HG03139 (cell line): Measurements from ENCODE around the gene TMEM223.
A peak's percentile ranks its signal among the peaks of the same experiment; 100 is the strongest.
"Not testable (repeated sequence)": the region's sequence is repeated elsewhere in the genome, so short reads cannot be mapped to it uniquely, and the experiment has no call there.

ENCODE experiments used
- ATAC-seq: cut with Tn5 transposase; IDR thresholded peaks from one replicate; pipeline ENCODE4 v1.9.1; 2021; ENCODE audit not compliant: unreplicated experiment

The TMEM223 gene

DNA sequence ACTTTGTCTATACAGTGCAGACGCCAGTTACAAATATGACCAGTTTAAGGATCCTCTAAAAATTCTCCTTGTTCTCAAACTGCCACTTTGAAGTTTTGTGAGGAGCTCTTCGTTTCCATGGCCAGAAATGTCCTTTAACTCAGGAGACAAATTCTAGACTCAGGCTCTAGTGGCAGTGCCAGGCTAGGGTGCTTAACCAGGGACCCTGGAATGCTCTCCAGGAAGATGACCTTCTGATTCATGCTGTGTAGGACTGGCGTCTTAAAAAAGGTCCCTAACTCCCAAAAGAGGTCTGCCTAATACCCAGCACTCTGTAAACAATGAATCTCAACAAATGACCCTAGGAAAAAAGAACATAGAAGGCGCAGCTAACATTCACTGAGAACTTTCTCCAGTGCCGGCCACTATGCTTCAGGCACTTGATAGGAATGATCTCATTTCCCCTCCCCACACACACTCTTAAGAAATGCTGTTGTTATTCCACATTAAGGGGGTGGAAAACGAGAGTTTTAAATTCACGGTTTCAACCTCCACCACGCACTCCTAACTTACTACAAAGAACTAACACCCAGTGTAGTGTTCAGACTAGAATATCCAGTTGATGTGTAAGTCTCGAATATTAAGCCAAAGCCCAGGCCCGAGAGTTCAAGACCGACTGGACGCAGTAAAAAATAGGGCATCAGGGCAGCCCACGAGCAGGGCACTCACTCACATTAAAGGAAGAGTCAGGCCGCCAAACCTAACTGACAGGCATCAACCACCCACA lies 12.7 kb upstream of the TMEM223 start:
- ATAC-seq: peak; percentile 10

DNA sequence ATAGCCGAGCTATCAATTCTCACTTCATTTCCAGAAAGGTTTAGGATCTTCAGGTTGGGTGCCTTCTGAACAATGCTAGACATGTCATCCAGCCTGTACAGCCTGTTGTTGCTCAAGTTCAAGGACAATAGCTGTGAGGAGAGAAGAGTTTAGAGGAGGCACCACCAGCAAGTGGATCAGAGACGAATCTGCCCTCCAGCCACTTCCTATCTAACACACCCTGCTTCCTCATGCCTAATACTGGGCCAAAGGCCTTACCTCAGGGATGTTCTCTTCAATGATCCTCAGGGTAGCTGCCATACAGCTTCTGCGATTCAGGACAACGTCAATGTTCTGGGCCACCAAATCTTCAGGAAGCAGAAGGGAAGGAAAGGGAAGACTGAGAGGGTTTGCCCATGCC lies 9.3 kb upstream of the TMEM223 start:
- ATAC-seq: no peak

GRCh38 chr11:62799486-62799885 lies 7.7 kb upstream of the TMEM223 start:
- ATAC-seq: no peak

GRCh38 chr11:62796281-62796680 lies 4.5 kb upstream of the TMEM223 start:
- ATAC-seq: no peak

DNA sequence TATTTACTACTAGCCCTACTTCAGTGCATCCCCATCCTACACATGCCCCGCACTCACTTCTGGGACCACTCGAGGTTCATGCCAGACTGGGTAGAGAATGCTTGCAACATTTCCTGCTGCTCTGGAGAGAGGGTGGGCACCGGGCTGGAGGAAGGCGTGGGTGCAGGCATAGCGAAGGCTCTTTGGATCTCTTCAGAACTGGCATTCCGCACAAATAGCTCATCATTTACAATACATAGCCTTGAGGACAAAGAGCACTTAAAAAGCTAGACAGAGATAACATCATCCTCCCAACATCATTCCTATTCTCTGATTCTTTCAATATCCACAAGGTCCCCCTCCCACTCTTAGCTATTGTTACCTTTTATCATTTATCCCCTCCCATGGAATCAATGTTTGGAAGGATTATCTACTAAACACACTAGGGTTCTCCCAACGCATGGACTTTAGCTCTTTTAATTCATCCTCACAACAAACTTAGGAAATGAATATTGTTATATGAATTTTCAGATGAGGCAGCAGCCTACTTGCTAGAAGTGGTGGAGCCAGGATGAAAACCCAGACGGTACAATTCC lies 2.5 kb upstream of the TMEM223 start:
- no peak for ATAC-seq

- no peak for ATAC-seq
Measured at GRCh38 chr11:62792202-62792575, 383 bp upstream of the TMEM223 start.

- ATAC-seq: no peak
Measured at GRCh38 chr11:62789576-62789975, 2.2 kb downstream of the TMEM223 start.

- ATAC-seq: no peak
Measured at GRCh38 chr11:62788991-62789390, 2.8 kb downstream of the TMEM223 start.

DNA sequence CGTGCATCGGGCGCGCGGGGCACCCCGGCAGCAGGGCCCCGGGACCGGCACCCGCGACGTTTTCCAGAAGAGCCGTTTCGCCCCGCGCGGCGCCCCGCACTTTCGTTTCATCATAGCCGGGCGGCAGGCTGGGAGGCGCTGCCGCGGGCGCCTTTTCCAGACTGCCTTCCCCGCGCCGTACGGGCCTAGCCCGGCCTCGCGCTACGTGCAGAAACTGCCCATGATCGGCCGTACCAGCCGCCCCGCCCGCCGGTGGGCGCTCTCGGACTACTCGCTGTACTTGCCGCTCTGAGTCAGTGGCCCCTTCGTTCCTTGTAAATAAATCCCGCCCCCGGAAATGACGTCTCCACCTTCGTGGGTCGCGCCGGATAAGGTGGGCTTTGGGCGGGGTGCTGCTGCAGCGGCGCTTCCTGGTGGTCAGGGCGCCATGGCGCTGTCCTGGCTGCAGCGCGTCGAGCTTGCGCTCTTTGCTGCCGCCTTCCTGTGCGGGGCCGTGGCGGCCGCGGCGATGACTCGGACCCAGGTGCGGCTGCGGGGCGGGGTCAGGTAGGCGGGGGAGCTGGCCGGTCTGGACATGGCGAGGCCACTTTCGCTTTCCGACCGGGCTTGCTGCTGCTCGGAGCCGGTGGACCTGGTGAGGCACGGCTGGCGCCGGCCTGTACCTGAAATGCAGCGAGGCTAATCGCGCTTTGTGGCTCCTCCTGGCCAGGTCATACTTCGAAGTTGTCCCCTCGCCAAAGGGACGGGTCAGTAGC lies 4.6 kb downstream of the TMEM223 start, which contains the start of gene TMEM179B:
Gene TMEM179B, plus strand, starts transcription at position 398 of the 755 bp plus-strand sequence. Its CDS starts 30 bp downstream, at position 428.
- ATAC-seq: peak; percentile 64

DNA sequence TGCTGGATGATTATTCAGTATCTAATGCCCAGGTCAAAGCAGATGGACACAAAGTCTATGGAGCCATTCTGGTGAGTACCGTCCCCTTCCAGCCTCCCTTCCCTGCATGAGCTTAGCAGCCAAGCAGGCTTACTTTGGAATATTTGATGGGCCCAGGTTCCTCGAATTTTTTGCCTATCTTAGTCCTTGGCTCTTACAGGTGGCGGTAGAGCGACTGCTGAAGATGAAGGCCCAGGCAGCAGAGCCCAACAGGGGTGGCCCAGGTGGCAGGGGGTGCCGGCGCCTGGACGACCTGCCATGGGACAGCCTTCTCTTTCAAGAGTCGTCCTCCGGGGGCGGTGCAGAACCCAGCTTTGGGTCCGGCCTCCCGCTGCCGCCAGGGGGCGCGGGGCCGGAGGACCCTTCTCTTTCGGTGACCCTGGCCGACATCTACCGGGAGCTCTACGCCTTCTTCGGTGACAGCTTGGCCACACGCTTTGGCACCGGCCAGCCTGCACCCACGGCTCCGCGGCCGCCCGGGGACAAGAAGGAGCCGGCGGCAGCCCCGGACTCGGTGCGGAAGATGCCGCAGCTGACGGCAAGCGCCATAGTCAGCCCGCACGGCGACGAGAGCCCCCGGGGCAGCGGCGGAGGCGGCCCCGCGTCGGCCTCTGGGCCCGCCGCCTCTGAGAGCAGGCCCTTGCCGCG lies 5.3 kb downstream of the TMEM223 start:
- peak; percentile 46 for ATAC-seq

DNA sequence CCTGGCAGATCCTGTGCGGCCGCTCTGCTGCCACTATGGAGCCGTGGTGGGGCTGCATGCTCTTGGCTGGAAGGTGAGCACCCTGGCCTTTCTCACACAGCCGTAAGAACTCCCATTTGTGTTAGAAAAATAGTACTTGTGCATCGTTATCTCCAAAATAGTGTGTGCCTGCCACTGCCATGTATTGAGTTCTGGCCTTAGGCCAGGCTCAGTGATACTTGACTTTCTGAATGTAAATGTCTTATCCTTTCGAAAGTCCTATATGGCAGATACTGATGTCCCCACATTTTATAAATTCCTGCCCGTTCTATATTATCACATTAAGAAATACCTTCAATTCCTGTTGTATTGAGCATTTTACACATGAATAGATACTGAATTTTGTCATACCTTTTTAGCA lies 9.1 kb downstream of the TMEM223 start:
- no peak for ATAC-seq

DNA sequence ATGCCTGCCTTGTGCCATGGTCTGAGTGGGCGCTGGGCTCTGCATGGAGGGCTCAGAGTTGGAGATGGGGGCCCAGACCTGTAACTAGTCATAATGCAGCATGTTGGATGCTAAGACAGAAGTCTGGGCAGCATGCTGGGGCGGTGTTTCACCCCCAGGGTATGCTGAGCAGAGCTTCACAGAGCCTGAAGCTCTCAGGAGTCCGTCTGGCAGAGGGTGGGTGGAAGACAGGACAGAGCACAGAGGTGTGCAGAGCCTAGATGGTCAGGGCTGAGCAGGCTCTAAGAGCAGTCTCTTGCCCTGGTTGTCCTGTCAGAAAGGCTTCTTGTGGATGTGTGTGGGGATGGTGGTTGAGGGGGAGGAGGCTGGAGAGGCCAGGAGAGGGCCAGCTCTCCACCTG lies 13.4 kb downstream of the TMEM223 start:
- no peak for ATAC-seq

DNA sequence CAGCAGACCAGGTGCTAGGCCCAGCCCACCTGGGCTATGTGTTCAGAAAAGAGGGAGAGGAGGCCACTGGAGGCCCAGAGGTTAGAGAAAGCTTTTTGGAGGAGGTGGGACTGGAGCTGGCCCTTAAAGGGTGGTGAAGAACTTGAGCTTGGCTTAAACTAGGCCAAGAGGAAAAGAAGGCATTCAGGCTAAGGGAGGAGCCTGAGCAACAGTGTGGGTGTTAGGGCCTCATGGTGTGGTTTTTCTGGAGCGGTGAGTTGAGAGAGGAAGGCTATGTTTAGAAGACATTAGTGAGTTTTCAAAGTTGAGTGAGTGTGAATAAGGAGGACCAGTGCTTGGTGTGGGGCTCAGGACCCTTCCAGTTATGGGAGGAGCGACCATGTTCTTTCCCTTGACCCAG lies 14.4 kb downstream of the TMEM223 start:
- no peak for ATAC-seq

- no peak for ATAC-seq
Measured at GRCh38 chr11:62775646-62776045, 16.2 kb downstream of the TMEM223 start.

GRCh38 chr11:62774407-62774806 lies 17.4 kb downstream of the TMEM223 start:
- ATAC-seq: no peak

DNA sequence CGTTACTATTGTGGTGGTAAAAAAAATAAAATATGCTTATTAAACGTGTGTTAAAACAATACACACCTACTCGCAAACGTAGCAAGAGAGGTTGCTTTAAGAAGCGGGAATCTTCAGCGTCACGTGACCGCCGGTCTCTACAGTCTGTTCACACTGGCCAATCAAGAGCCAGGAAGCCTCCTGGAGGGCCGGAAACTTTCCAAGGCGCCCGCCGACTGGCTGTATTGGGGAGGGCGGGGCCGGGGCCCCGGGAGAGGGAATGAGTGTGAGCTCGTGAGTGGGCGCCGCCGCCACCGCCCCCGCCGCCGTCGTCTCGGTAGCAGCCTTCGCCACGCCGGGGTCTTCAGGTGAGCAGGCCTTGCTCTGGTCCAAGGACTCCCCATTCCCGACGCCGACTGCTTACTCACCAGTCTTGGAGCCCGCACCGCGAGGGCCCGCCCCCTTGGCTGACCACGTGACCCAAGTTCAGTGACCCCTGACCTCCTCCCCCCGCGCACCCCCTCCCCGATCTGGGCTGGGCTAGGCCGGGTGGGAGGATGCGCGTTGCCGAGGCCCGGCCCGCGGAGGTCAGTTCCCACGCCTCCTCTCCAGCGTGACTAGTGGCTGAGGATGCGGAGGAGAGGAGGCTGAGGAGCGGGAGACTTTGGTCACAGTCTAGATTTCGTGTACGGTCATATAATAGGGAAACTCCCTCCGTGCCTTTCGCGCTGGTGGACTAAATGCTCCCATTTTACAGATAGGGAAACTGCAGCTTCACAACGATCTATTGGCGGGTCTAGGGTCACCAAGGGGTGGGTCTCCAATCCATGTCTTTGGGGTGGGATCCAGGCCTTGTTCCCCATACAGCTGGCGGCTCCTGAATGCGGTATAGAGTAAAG lies 20.4 kb downstream of the TMEM223 start, which contains the start of gene TAF6L:
Gene TAF6L, plus strand, starts transcription at position 253 of the 878 bp plus-strand sequence. CDS start 4,388 bp downstream, outside the sequence.
- peak; percentile 72 for ATAC-seq

- ATAC-seq: no peak
Measured at GRCh38 chr11:62770778-62771143, 21.0 kb downstream of the TMEM223 start.

GRCh38 chr11:62760867-62761227 lies 31.0 kb downstream of the TMEM223 start:
- not testable (repeated sequence) for ATAC-seq

GRCh38 chr11:62757846-62758788 lies 33.7 kb downstream of the TMEM223 start:
- no peak for ATAC-seq
